Keratinocyte (primary cell): Measurements from ENCODE around the gene RNF169. TPM values are rescaled to one million over a fixed set of nuclear protein-coding genes. Genes with fewer than 3 reads are reported as not detected.

Experiments used
- DNase-seq: peaks from one replicate; pipeline ENCODE4 v3.0.0-alpha.2; 2011; ENCODE audit warnings: low read depth, missing footprints, low spot score
- FAIRE-seq: peaks from 2 replicates; lab custom pipeline; 2011; peaks lifted over from hg19 to GRCh38; lab: Jason Lieb, UNC
- H2AFZ ChIP-seq: 2 replicates; pipeline ENCODE4 v1.6.0; 2012; ENCODE audit warnings: low read length, control low read depth, inconsistent platforms; ENCODE audit not compliant: control insufficient read depth
- H3K27ac ChIP-seq: 2 replicates; pipeline ENCODE4 v1.5.1; 2011; ENCODE audit warnings: low read length; ENCODE audit not compliant: control insufficient read depth, insufficient read depth
- H3K27me3 ChIP-seq: 3 replicates; pipeline ENCODE4 v1.6.0; 2011; ENCODE audit warnings: low read length; ENCODE audit not compliant: control insufficient read depth, insufficient read depth; ENCODE audit errors: extremely low read depth
- H3K36me3 ChIP-seq, 2 experiments: 2 replicates in 1 of 2; 3 replicates in 1 of 2; pipeline ENCODE4 v1.5.1; 2011; ENCODE audit warnings: low read length in 2 of 2, mild to moderate bottlenecking in 1 of 2; ENCODE audit not compliant: control insufficient read depth in 2 of 2, insufficient read depth in 2 of 2; ENCODE audit errors: extremely low read depth in 1 of 2
- H3K4me1 ChIP-seq: 3 replicates; pipeline ENCODE4 v1.5.1; 2011; ENCODE audit warnings: low read length; ENCODE audit not compliant: control insufficient read depth, insufficient read depth; ENCODE audit errors: extremely low read depth
- H3K4me2 ChIP-seq: 3 replicates; pipeline ENCODE4 v1.6.0; 2011; ENCODE audit warnings: low read depth, low read length; ENCODE audit not compliant: control insufficient read depth, insufficient read depth; ENCODE audit errors: extremely low read depth
- H3K4me3 ChIP-seq, 3 experiments: fragments of 200-600 bp in 1 of 3; sonication (generic) in 1 of 3; 2 replicates in 2 of 3; 3 replicates in 1 of 3; pipeline ENCODE4 v1.5.1; 2011 to 2016; ENCODE audit warnings: low read length in 3 of 3, mild to moderate bottlenecking in 3 of 3, control low read depth in 2 of 3, inconsistent platforms in 1 of 3, low read depth in 1 of 3, mixed read lengths in 1 of 3, mixed run types in 1 of 3, moderate library complexity in 1 of 3; ENCODE audit not compliant: control insufficient read depth in 2 of 3, insufficient read depth in 2 of 3; ENCODE audit errors: extremely low read depth in 1 of 3
- H3K79me2 ChIP-seq: 2 replicates; pipeline ENCODE4 v1.6.0; 2012; ENCODE audit warnings: low read length; ENCODE audit not compliant: control insufficient read depth, insufficient read depth
- H3K9ac ChIP-seq: 3 replicates; pipeline ENCODE4 v1.6.0; 2011; ENCODE audit warnings: low read length; ENCODE audit not compliant: control insufficient read depth, insufficient read depth; ENCODE audit errors: extremely low read depth
- H3K9me1 ChIP-seq: 3 replicates; pipeline ENCODE4 v1.6.0; 2011; ENCODE audit warnings: low read length; ENCODE audit not compliant: control insufficient read depth, insufficient read depth; ENCODE audit errors: extremely low read depth
- H3K9me3 ChIP-seq: 2 replicates; pipeline ENCODE4 v1.5.1; 2012; ENCODE audit warnings: low read depth, low read length; ENCODE audit not compliant: control insufficient read depth
- H4K20me1 ChIP-seq: 3 replicates; pipeline ENCODE4 v1.6.0; 2011; ENCODE audit warnings: low read length; ENCODE audit not compliant: control insufficient read depth, insufficient read depth; ENCODE audit errors: extremely low read depth
- EZH2 ChIP-seq: IDR thresholded peaks from one replicate; pipeline ENCODE4 v1.6.1; 2012; ENCODE audit warnings: inconsistent platforms, mild to moderate bottlenecking, low read length, moderate library complexity
- dilution Hi-C: fragments of 300-500 bp; cut with MboI; formaldehyde crosslinking; loops from one replicate; pipeline ENCODE4 v1.7.0; 2020; ENCODE audit warnings: low sequenced_read_pairs; ENCODE audit not compliant: extremely low pct_ligation_motif_present
- polyA plus RNA-seq, 5 experiments: library from polyadenylated mRNA; depleted of rRNA in 3 of 5; stranded (reverse) in 3 of 5; stranded (forward) in 1 of 5; unstranded in 1 of 5; fragments of >200 nt; gene quantifications; 1 replicate in 1 of 5; 2 replicates in 3 of 5; 3 replicates in 1 of 5; pipeline versions ENCODE4 v1.2.1 to v1.2.3, GENCODE V29; 2011 to 2012; ENCODE audit warnings: missing spikeins in 2 of 5, low read depth in 1 of 5, low replicate concordance in 1 of 5
- TF ChIP-seq, protein P1 (sequence below), 3 experiments: IDR thresholded peaks in 1 of 3; conservative IDR thresholded peaks in 1 of 3; optimal IDR thresholded peaks in 1 of 3; 2 replicates in 2 of 3; 3 replicates in 1 of 3; pipeline versions ENCODE3 to v1.5.1; 2011; ENCODE audit warnings: low read length in 3 of 3, mild to moderate bottlenecking in 3 of 3, moderate library complexity in 2 of 3, control low read depth in 1 of 3, inconsistent platforms in 1 of 3; ENCODE audit not compliant: insufficient read depth in 2 of 3; ENCODE audit errors: extremely low read depth in 1 of 3

Gene RNF169
- polyA plus RNA-seq, 1 donor (not counting 4 experiments of a cell fraction or from before 2014, with no cell fraction given) = 8.9 TPM

DNA sequence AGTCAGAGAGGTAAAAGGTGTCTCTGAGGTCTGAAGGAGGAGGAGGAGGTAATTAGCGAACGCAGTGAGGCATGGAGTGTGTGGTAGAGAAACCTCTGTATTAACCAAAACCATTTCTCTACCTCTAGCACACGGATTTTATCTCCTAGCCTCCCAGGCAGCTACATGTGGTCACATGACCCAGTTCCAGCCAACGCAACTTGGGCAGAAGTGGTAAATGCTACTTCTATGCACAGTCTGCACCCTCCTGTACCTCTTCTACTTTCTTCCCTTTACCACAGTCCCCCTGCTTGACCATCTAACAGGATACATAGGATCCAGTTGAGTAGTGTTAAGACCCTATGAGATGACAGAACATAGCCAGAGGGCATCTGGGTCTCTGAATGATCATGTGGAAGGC lies 104.6 kb downstream of the RNF169 start:
- no peak overlapping the region for H3K9ac ChIP-seq
- DNase-seq = no peak

DNA sequence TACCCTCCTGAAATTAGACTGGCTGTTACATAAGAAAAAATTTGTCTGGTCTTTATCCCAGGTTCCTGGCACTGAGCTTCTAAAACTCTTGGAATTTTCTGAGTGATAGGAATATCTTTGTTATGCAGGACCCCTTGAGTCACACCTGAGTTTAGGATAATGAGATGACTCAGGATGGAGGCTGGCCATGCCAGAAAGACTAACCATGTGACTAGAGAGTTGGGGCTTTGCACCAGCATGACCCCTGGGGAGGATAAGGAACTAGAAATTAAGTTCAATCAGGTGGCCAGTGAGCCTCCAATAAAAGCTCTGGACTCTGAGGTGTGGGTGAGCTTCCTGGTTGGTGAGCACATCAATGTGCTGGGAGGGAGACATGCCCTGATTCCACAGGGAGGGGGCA lies 112.1 kb downstream of the RNF169 start:
- Histone ChIP-seq H3K9me1 (peaks cover 2% of the 10 kb centered on the region), H3K4me1 (no peaks in the 10 kb centered on the region), H3K4me2 (no peak overlapping the region), H3K27ac (no peak overlapping the region), H3K9me3 (peaks cover 7% of the 10 kb centered on the region), H3K9ac (no peak overlapping the region), H3K79me2 (no peaks in the 10 kb centered on the region), H3K27me3 (no peaks in the 10 kb centered on the region), H2AFZ (no peak overlapping the region), H3K4me3 (no peak overlapping the region), H3K36me3 (peaks cover 16 to 32% of the 10 kb centered on the region in 2 experiments), H4K20me1 (no peaks in the 10 kb centered on the region)
- TF ChIP-seq EZH2 = no peak
- TF ChIP-seq, protein P1, sequence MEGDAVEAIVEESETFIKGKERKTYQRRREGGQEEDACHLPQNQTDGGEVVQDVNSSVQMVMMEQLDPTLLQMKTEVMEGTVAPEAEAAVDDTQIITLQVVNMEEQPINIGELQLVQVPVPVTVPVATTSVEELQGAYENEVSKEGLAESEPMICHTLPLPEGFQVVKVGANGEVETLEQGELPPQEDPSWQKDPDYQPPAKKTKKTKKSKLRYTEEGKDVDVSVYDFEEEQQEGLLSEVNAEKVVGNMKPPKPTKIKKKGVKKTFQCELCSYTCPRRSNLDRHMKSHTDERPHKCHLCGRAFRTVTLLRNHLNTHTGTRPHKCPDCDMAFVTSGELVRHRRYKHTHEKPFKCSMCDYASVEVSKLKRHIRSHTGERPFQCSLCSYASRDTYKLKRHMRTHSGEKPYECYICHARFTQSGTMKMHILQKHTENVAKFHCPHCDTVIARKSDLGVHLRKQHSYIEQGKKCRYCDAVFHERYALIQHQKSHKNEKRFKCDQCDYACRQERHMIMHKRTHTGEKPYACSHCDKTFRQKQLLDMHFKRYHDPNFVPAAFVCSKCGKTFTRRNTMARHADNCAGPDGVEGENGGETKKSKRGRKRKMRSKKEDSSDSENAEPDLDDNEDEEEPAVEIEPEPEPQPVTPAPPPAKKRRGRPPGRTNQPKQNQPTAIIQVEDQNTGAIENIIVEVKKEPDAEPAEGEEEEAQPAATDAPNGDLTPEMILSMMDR (optimal IDR thresholded peaks at IDR 0.05 in 1 of 3, IDR thresholded peaks at IDR 0.05 in 1 of 3, conservative IDR thresholded peaks at IDR 0.05 in 1 of 3; ENCODE audit: extremely low read depth in 1 of 3, insufficient read depth in 2 of 3, low read length in 3 of 3) = no peak
- dilution Hi-C loops = no loop called here
- DNase-seq (no peak), FAIRE-seq (no peak)

More for the DNA sequence above, 104.6 kb downstream of the RNF169 start:
- Histone ChIP-seq H3K9me1 (peaks cover 2% of the 10 kb centered on the region), H3K79me2 (no peaks in the 10 kb centered on the region), H3K27me3 (no peaks in the 10 kb centered on the region), H3K4me2 (no peak overlapping the region), H3K27ac (no peak overlapping the region), H3K36me3 (peaks cover 12 to 25% of the 10 kb centered on the region in 2 experiments), H3K4me3 (no peak overlapping the region), H3K4me1 (peaks cover 5% of the 10 kb centered on the region), H3K9me3 (no peaks in the 10 kb centered on the region), H4K20me1 (no peaks in the 10 kb centered on the region), H2AFZ (no peak overlapping the region)
- FAIRE-seq = no peak
- dilution Hi-C loops = no loop called here
- TF ChIP-seq EZH2 = no peak
- TF ChIP-seq, protein P1 (optimal IDR thresholded peaks at IDR 0.05 in 1 of 3, IDR thresholded peaks at IDR 0.05 in 1 of 3, conservative IDR thresholded peaks at IDR 0.05 in 1 of 3; ENCODE audit: extremely low read depth in 1 of 3, insufficient read depth in 2 of 3, low read length in 3 of 3) = no peak
